GM13977 (cell line): ENCODE measurements around the gene DIP2B.

Experiments
- DNase-seq: peaks from one replicate; pipeline ENCODE4 v3.0.0; 2012; ENCODE audit warnings: low spot score
- CTCF ChIP-seq: IDR thresholded peaks from 2 replicates; pipeline ENCODE4 v1.5.1; 2012; ENCODE audit warnings: mild to moderate bottlenecking, control low read depth; ENCODE audit not compliant: insufficient read depth; ENCODE audit errors: extremely low read depth, missing control alignments
- in situ Hi-C: fragments of 300-500 bp; cut with MboI; formaldehyde crosslinking; loops from one replicate; pipeline ENCODE4 v1.12.0; 2022; ENCODE audit warnings: low sequenced_read_pairs, low pct_unique_long_range_greater_than_20kb, mixed read lengths, inconsistent platforms; ENCODE audit not compliant: unreplicated experiment

DIP2B gene

DNA sequence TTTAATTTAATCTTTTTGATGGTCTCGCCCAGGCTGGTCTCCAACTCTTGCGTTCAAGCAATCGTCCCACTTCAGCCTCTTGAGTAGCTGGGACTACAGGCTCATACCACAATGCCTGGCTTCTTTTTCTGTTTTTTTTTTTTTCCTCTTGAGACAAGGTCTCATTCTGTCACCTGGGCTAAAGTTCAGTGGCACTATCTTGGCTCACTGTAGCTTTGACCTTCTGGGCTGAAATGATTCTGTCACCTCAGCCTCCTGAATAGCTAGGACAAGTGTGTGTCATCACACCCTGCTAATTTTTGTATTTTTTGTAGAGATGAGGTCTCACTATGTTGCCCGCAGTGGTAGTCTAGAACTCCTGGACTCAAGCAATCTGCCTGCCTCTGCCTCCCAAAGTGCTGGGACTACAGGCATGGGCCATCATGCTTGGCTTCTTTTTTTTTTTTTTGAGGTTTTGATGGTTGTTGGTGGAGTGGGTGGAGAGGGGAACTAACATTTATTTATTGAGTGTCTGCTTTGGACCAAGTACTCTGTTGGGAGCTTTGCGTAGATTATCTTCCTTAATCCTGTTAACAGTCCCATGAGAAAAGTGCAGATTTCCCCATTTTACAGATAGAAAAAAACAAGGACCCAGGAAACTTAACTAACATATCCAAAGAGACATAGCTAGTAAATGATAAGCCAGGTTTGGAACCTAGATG lies 102.0 kb downstream of the DIP2B start:
- in situ Hi-C loops, result no loop called here
- DNase-seq, result no peak

DNA sequence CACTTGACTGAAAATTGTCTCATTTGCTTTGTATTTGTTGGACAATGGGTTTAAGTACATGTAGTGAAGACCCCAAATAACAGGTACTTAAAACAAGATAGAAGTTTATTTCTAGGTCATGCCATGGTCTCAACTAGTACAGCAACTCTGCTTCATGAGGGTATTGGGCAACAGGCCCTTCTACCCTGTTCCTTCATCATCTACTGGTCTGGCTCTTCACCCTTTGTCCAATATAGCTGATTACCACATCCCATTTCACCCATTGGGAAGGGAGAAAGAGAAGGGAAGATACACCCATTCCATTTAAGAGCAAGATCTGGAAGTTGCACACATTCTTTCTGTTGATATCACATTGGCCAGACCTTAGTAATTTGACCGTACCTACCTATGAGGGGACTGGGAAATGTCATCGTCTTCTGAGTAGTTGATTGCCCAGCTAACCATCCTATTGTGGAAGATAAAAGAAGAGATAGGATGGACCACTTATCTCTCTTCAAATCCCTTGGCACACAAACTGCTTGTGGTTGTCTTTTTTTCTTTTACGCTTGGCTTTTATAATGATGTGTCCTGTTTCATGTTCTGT lies 104.6 kb downstream of the DIP2B start:
- no peak for DNase-seq

More for the DNA sequence above, 102.0 kb downstream of the DIP2B start:
- no peak for TF ChIP-seq CTCF

GRCh38 chr12:50610171-50610570 lies 105.4 kb downstream of the DIP2B start:
- no peak for DNase-seq

More for the DNA sequence above, 104.6 kb downstream of the DIP2B start:
- TF ChIP-seq CTCF, result no peak
- in situ Hi-C loops, result no loop called here

GRCh38 chr12:50611021-50611744 lies 106.4 kb downstream of the DIP2B start:
- DNase-seq, result no peak
- TF ChIP-seq CTCF, result no peak
- in situ Hi-C loops, result no loop called here

More at GRCh38 chr12:50610171-50610570, 105.4 kb downstream of the DIP2B start:
- in situ Hi-C loops, result no loop called here
- TF ChIP-seq CTCF, result no peak

GRCh38 chr12:50612882-50613281 lies 108.1 kb downstream of the DIP2B start:
- in situ Hi-C loops, result no loop called here
- DNase-seq, result no peak
- no peak for TF ChIP-seq CTCF

GRCh38 chr12:50613463-50613862 lies 108.7 kb downstream of the DIP2B start:
- no peak for TF ChIP-seq CTCF
- in situ Hi-C loops, result no loop called here
- DNase-seq, result no peak
